ENCODE results near the gene P3H3.
"Not testable (repeated sequence)": the region's sequence is repeated elsewhere in the genome, so short reads cannot be mapped to it uniquely, and the experiment has no call there.

Gene P3H3

DNA sequence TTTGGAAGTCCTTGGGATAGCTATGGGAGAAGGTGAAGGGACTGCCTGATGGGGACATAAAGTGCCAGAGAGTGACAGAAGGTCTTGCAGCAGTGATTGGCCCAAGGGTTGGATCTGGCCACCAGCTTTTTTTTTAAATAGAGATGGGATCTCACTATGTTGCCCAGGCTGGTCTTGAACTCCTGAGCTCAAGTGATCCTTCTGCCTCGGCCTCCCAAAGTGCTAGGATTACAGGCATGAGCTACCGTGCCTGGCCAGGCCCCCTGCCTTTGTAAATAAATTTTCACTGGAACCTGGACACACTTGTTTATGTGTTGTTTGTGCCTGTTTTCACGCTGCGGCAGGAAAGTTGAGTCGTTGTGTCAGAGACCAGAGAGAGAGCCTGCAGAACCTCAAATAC lies 37.1 kb downstream of the P3H3 start:
- not testable (repeated sequence) for DNase-seq (ENCODE audit: low spot score)

DNA sequence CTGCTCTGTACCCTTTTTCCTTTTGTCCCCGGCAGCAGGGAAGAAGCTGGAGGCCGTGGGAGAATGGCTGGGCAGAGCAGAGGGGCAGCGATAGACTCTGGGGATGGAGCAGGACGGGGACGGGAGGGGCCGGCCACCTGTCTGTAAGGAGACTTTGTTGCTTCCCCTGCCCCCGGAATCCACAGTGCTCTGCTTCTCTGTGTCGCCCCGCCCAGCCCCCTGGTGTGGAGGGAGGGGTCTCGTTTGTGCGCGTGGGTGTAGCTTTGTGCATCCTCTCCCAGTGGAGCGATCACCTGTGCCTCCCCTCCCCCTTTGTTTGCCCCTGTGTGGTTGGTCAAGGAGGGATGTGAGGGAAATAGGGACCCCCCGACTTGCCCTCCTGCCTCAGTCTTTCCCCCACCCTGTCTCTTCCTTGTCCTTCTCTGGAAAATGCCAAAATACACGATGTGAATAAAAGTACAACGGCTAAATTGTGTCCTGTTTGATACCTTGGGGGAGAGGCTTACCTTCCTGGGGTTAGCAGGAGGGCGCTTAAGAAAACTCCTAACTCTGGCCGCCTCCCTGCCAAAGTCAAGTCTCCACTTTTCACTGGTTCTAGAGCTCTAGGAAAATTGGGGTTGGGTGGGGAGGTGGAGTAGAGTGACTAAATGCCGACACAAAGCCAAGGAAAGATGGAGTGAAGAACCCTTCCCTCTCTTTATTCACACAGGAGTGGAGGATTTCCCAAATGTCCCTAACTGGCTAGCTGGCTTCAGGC lies 38.1 kb downstream of the P3H3 start:
- DNase-seq (ENCODE audit: low spot score) = no peak

DNA sequence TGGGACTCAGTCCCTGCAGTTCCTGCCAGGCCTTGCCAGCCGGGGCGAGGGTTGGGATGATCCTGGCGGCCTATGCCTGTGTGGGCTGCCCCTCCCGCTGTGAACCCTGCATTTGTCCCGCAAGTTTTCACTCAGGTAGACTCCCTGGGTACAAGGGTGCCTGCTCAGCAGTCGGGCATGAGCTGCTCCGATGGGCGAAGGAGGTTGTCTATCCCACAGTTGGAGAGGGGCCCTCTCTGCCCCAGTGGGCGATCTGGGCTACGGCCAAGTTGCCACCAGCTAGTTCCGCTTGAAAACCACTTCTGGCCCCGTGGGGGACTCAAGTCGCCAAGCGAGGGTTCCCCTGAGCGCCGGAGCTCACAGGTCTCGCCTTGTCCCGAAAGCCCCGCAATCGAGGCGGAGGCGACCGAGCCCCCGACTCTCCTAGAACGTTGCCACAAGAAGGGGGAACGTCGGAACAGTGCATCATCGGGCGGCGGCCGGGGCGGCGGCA lies 38.8 kb downstream of the P3H3 start:
- no peak for DNase-seq (ENCODE audit: low spot score)

DNA sequence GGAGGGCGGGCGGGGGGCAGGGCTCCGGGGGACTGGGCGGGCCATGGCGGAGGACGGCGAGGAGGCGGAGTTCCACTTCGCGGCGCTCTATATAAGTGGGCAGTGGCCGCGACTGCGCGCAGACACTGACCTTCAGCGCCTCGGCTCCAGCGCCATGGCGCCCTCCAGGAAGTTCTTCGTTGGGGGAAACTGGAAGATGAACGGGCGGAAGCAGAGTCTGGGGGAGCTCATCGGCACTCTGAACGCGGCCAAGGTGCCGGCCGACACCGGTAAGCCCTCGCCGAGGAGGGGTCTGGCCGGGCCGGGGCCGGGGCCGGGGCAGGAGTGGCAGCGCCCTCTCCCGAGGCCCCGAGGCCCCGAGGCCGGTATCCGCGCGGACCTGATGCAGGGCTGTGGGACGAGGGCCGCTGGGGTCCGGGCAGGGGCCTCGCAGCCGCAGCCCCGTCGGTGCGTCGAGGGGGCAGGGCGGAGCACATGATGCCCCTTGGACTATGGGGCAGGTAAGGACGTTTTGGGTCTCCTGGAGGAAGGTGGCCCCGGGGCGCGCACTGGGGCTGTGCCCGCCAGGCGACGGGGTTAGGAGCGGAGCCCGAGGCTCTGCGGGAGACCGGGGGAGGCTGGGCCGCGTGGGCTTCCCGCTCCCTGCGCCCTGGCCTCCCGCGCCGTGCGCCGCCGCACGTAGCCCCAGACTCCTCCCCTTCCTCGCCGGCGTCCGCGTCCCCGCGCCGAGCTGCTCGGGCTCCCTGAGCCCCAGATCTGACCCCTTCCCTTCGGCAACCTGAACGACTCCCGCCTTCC lies 39.4 kb downstream of the P3H3 start, which contains the start of gene TPI1:
Gene TPI1 (plus strand): TSS at position 119 of the 798 bp plus-strand sequence. CDS start 36 bp downstream, at position 155.
- DNase-seq (ENCODE audit: low spot score) = peak; percentile 77

DNA sequence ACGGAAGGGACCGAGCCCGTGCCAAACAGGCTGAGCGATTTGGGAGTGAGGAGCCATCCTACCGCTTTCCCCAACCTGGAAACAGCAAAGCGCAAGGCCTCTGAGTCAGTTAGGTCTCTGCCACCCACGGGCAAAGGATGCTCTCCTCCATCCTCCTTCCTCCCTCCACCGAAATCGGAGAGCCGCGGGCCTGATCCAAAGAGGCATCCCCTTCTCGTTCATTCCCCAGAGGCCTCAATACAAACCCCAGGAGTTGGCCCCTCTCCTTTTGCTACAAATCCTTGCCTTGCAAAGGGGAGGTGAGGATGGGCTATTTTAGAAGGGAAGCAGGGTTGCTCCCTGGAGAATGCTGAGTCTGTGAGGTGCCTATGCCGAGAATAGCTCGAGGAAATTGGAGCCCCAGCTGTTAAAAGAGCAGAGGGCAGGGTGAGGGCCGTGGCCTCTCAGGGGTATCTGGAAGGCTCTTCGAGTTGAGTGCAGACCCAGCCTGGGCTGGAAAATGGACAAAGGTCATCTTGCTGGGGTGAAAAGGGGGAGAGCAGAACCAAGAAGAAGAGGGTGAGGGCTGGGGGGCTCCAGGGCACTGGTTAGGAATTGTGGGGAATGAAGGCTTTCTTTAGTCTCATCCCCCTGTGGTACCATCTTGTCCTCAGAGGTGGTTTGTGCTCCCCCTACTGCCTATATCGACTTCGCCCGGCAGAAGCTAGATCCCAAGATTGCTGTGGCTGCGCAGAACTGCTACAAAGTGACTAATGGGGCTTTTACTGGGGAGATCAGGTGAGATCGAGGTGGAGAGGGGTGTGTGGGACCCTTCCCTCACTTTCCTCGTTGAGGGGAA lies 40.2 kb downstream of the P3H3 start:
- DNase-seq (ENCODE audit: low spot score) = no peak

GRCh38 chr12:6869049-6870021 lies 41.1 kb downstream of the P3H3 start:
- DNase-seq (ENCODE audit: low spot score) = peak; percentile 90

- DNase-seq (ENCODE audit: low spot score) = not testable (repeated sequence)
Measured at GRCh38 chr12:6870304-6870703, 42.1 kb downstream of the P3H3 start.

- peak; percentile 47 for DNase-seq (ENCODE audit: low spot score)
Measured at GRCh38 chr12:6871052-6871957, 43.1 kb downstream of the P3H3 start.

- DNase-seq (ENCODE audit: low spot score) = peak; percentile 85
Measured at GRCh38 chr12:6872073-6873048, 44.2 kb downstream of the P3H3 start.

DNA sequence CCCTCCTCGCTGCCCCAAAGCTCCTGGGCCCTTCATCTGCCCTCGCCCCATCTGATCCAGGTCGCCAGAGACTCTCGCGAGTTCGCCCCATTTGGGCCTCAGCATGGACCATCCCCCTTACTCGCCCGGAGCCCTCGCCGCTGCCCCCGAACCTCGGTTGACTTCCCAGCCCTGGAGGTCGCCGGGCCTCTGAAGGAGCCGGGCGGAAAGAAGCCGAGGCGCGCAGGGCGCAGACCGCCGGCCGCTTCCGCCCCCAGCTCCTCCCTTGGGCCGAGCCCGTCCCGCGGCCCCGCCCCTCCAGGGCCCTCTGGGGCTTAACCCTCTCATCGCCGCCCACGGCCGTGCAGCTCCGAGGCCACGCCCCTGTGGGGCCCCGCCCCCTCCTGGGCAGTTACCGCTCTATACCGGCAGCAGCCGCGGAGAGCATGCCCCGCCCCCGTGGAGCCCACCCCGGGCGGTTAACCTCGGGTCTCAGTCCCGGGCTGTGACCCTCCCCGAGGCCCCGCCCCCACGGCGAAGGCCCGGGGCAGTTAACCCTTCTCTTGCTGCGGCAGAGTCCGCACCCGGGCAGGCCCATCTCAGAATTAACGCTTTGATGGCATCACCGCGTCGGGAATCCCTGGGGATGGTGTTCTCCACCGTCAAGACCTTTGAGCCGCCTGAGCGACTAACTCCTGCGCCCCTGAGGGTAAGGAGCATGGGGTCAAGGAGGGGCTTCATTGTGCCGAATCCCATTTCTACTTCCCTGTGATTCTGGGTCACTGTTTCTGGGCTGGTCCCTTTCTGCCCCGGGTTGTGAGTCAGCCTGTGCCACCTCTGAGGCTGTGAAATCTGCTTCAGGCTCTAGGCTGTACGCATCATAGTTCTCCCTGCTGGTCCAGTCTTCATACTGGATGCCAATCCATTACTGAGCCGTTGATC lies 45.1 kb downstream of the P3H3 start, which contains the start of gene SPSB2:
Gene SPSB2 (minus strand): TSS at position 210 of the 921 bp plus-strand sequence. CDS start 402 bp downstream, outside the sequence.
- peak; percentile 99 for DNase-seq (ENCODE audit: low spot score)

GRCh38 chr12:6874015-6874368 lies 45.8 kb downstream of the P3H3 start:
- DNase-seq (ENCODE audit: low spot score) = not testable (repeated sequence)

GRCh38 chr12:6879824-6880223 lies 51.6 kb downstream of the P3H3 start:
- not testable (repeated sequence) for DNase-seq (ENCODE audit: low spot score)

- no peak for DNase-seq (ENCODE audit: low spot score)
Measured at GRCh38 chr12:6883252-6883651, 55.0 kb downstream of the P3H3 start.

DNA sequence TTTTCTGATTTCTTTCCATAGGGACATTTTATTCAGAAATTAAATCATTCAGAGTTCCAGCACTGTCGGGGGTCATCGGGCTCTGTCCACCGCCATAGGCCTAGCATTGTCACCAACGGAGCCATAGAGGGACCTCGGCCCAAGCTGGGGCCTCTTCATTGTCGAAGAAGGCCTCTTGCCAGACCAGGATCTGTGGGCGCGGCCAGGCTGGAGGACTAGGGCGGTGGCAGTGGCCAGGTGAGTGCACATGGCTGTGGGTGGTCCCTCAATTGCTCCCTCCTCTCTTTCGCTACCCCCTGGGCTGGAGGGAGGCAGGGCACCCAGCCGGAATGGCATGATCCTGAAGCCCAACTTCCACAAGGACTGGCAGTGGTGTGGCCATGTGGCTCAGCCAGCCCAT lies 55.5 kb downstream of the P3H3 start:
- no peak for DNase-seq (ENCODE audit: low spot score)

GRCh38 chr12:6884539-6884938 lies 56.3 kb downstream of the P3H3 start:
- DNase-seq (ENCODE audit: low spot score) = peak; percentile 80

DNA sequence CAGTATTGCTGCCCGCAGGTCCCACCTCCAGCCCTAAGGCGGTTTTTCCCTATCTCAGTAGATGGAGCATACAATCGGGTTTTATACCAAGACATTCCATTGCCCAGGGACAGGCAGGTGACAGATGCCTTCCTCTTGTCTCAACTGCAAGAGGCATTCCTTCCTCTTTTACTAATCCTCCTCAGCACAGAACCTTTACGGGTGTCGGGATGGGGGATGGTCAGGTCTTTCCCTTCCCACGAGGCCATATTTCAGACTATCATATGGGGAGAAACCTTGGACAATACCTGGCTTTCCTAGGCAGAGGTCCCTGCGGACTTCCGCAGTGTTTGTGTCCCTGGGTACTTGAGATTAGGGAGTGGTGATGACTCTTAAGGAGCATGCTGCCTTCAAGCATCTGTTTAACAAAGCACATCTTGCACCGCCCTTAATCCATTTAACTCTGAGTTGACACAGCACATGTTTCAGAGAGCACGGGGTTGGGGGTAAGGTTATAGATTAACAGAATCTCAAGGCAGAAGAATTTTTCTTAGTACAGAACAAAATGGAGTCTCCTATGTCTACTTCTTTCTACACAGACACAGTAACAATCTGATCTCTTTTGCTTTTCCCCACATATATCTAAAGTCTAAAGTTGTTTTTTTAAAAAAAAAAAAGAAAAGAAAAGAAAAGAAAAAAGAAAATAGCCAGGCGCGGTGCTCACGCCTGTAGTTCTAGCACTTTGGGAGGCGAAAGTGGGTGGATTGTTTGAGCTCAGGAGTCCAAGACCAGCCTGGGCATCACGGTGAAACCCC lies 58.2 kb downstream of the P3H3 start:
- DNase-seq (ENCODE audit: low spot score) = not testable (repeated sequence)

Measured in SK-N-DZ (cell line).